Liver (tissue), 9 donors: ENCODE measurements around the gene DMTF1. TPM values are rescaled to one million over a fixed set of nuclear protein-coding genes. Genes with fewer than 3 reads are reported as not detected.

ENCODE experiments used
- DNase-seq: peaks from one replicate; pipeline ENCODE4 v3.0.0-alpha.2; 2017; ENCODE audit warnings: low spot score
- H3K27ac ChIP-seq, 2 donors: one replicate each; pipeline ENCODE4 v1.7.0; 2013; ENCODE audit warnings: inconsistent platforms in 2 of 2, low read length in 2 of 2, control low read depth in 1 of 2, low read depth in 1 of 2, mild to moderate bottlenecking in 1 of 2
- H3K27me3 ChIP-seq, 4 donors: one replicate each; pipeline versions ENCODE4 v1.6.1 to v1.7.0; 2013; ENCODE audit warnings: low read length in 3 of 4, inconsistent platforms in 1 of 4, mild to moderate bottlenecking in 1 of 4, moderate library complexity in 1 of 4; ENCODE audit not compliant: control insufficient read depth in 4 of 4, insufficient read depth in 4 of 4
- H3K36me3 ChIP-seq, 4 donors: one replicate each; pipeline versions ENCODE4 v1.6.1 to v1.7.0; 2013; ENCODE audit warnings: low read length in 3 of 4, mild to moderate bottlenecking in 3 of 4, low read depth in 1 of 4, moderate library complexity in 1 of 4; ENCODE audit not compliant: control insufficient read depth in 4 of 4, insufficient read depth in 3 of 4
- H3K4me1 ChIP-seq, 4 donors: one replicate each; pipeline versions ENCODE4 v1.6.1 to v1.7.0; 2013; ENCODE audit warnings: low read length in 3 of 4, mild to moderate bottlenecking in 3 of 4, moderate library complexity in 1 of 4; ENCODE audit not compliant: control insufficient read depth in 4 of 4, insufficient read depth in 4 of 4
- H3K4me3 ChIP-seq, 3 donors: one replicate each; pipeline versions ENCODE4 v1.6.1 to v1.7.0; 2013; ENCODE audit warnings: low read length in 3 of 3, control low read depth in 1 of 3, low read depth in 1 of 3, mild to moderate bottlenecking in 1 of 3
- H3K9ac ChIP-seq, 2 donors: one replicate each; pipeline ENCODE4 v1.7.0; 2013; ENCODE audit warnings: low read length in 2 of 2, mild to moderate bottlenecking in 2 of 2, moderate library complexity in 2 of 2, control low read depth in 1 of 2, low read depth in 1 of 2
- H3K9me3 ChIP-seq, 4 donors: one replicate each; pipeline versions ENCODE4 v1.6.1 to v1.7.0; 2013; ENCODE audit warnings: low read length in 3 of 4; ENCODE audit not compliant: control insufficient read depth in 4 of 4
- EGR1 ChIP-seq, 2 donors: IDR thresholded peaks; 2 replicates each; pipeline ENCODE4 v1.6.1; 2016 to 2018; ENCODE audit warnings: antibody characterized with exemption in 2 of 2, low read depth in 2 of 2
- FOXA1 ChIP-seq: IDR thresholded peaks from 2 replicates; pipeline ENCODE4 v1.6.1; 2016; ENCODE audit warnings: antibody characterized with exemption
- FOXA2 ChIP-seq: IDR thresholded peaks from 2 replicates; pipeline ENCODE4 v1.6.1; 2016; ENCODE audit warnings: antibody characterized with exemption
- GABPA ChIP-seq, 2 donors: IDR thresholded peaks in 1 of 2; conservative IDR thresholded peaks in 1 of 2; 2 replicates each; pipeline ENCODE4 v1.6.1; 2016; ENCODE audit warnings: antibody characterized with exemption in 2 of 2, mild to moderate bottlenecking in 1 of 2, moderate library complexity in 1 of 2
- HNF4A ChIP-seq, 2 donors: conservative IDR thresholded peaks; 2 replicates each; pipeline ENCODE4 v1.6.1; 2016; ENCODE audit warnings: antibody characterized with exemption in 2 of 2, mild to moderate bottlenecking in 2 of 2
- HNF4G ChIP-seq: IDR thresholded peaks from 2 replicates; pipeline ENCODE4 v1.6.1; 2016; ENCODE audit warnings: antibody characterized with exemption
- JUND ChIP-seq, 2 donors: IDR thresholded peaks; 2 replicates each; pipeline ENCODE4 v1.6.1; 2016; ENCODE audit warnings: antibody characterized with exemption in 2 of 2
- NR2F2 ChIP-seq: IDR thresholded peaks from 2 replicates; pipeline ENCODE4 v1.6.1; 2016; ENCODE audit warnings: antibody characterized with exemption
- RAD21 ChIP-seq, 2 donors: IDR thresholded peaks; 2 replicates each; pipeline ENCODE4 v1.6.1; 2016; ENCODE audit warnings: antibody characterized with exemption in 2 of 2, mild to moderate bottlenecking in 2 of 2
- RXRA ChIP-seq, 2 donors: IDR thresholded peaks; 2 replicates each; pipeline ENCODE4 v1.6.1; 2017 to 2018; ENCODE audit warnings: antibody characterized with exemption in 2 of 2, mild to moderate bottlenecking in 1 of 2
- SP1 ChIP-seq: IDR thresholded peaks from 2 replicates; pipeline ENCODE4 v1.6.1; 2018; ENCODE audit warnings: antibody characterized with exemption, mild to moderate bottlenecking
- TAF1 ChIP-seq: conservative IDR thresholded peaks from 2 replicates; pipeline ENCODE4 v1.6.1; 2016; ENCODE audit warnings: antibody characterized with exemption, mild to moderate bottlenecking
- YY1 ChIP-seq: IDR thresholded peaks from 2 replicates; pipeline ENCODE4 v1.6.1; 2016; ENCODE audit warnings: antibody characterized with exemption, mild to moderate bottlenecking
- WGBS: extraction: QIAGEN DNeasy Blood & Tissue Kit; methylation state at CpG from one replicate; pipeline ENCODE4 v1.1.7; 2013; 5-methylcytosine and 5-hydroxymethylcytosine counted together
- polyA plus RNA-seq, 2 donors: library from polyadenylated mRNA; stranded (reverse) in 1 of 2; unstranded in 1 of 2; fragments of 200-250 nt in 1 of 2; fragments of >200 nt in 1 of 2; fragmentation: Nextera tagmentation in 1 of 2; extraction: Ambion mirVana in 1 of 2; gene quantifications; one replicate each; pipeline versions ENCODE4 v1.2.1 to v1.2.3, GENCODE V29; 2013 to 2015
- total RNA-seq, 2 donors: library from RNA; depleted of rRNA; stranded (reverse); fragments of >200 nt; gene quantifications; one replicate each; pipeline ENCODE4 v1.2.3, GENCODE V29; 2014
- TF ChIP-seq, protein P1 (sequence below): IDR thresholded peaks from 2 replicates; pipeline ENCODE4 v1.6.1; 2016; ENCODE audit warnings: antibody characterized with exemption
- TF ChIP-seq, protein P2 (sequence below): IDR thresholded peaks from 2 replicates; pipeline ENCODE4 v1.6.1; 2016; ENCODE audit warnings: antibody characterized with exemption
- TF ChIP-seq, protein P3 (sequence below): IDR thresholded peaks from 2 replicates; pipeline ENCODE4 v1.6.1; 2016; ENCODE audit warnings: antibody characterized with exemption, mild to moderate bottlenecking
- TF ChIP-seq, protein P4 (sequence below): fragments of 150-350 bp; IDR thresholded peaks from 2 replicates; pipeline ENCODE4 v1.5.1; 2017; ENCODE audit warnings: improper control_type of control experiment, low read depth, low read length; ENCODE audit not compliant: missing input control
- TF ChIP-seq, protein P5 (sequence below): IDR thresholded peaks from 2 replicates; pipeline ENCODE4 v1.6.1; 2016; ENCODE audit warnings: antibody characterized with exemption
- donor health status: healthy.
- donor health status: healthy.
- donor health status: healthy.
- donor health status: healthy.
- donor health status: healthy.

Gene DMTF1
- total and polyA plus RNA-seq, 4 donors, result 6.5 to 54.6 (median 26.0) TPM

DNA sequence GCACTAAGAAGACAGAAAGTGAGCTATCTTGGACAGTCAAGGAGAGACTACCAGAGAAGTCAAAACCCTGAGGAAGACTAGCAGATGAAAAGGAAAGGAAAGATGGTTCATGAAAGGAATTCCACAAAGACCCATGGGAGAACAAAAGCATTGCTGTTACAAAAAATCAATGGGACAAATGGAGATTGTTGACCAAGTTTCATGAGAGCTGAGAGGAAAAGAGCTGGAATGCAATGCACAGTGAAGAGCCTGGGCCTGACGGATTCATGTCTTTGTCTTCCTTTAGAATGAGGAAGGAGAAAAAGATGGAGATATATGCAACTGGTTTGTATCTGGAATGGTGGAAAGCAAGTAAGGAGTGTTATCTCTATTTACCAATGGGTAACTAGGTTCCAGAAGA is 50.0 kb downstream of the DMTF1 start:
- Histone ChIP-seq H3K27ac (no peak overlapping the region), H3K9me3 (peaks cover 4 to 10% (median 6%) of the 10 kb centered on the region in 4 donors), H3K4me3 (no peak overlapping the region), H3K9ac (no peak overlapping the region), H3K36me3 (peaks cover 0 to 14% (median 7%) of the 10 kb centered on the region in 4 donors), H3K27me3 (no peaks in the 10 kb centered on the region), H3K4me1 (no peaks in the 10 kb centered on the region)
- TF ChIP-seq, protein P1, sequence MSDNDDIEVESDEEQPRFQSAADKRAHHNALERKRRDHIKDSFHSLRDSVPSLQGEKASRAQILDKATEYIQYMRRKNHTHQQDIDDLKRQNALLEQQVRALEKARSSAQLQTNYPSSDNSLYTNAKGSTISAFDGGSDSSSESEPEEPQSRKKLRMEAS, result no peak
- TF ChIP-seq NR2F2 (no peak), TAF1 (no peak), FOXA1 (no peak), JUND (IDR thresholded peaks at IDR 0.05) (no peak), FOXA2 (no peak), RXRA (IDR thresholded peaks at IDR 0.05) (no peak), HNF4A (conservative IDR thresholded peaks at IDR 0.05) (no peak), RAD21 (IDR thresholded peaks at IDR 0.05) (no peak), EGR1 (IDR thresholded peaks at IDR 0.05; ENCODE audit: low read depth in 2 of 2) (no peak), SP1 (no peak), GABPA (IDR thresholded peaks at IDR 0.05 in 1 of 2, conservative IDR thresholded peaks at IDR 0.05 in 1 of 2) (no peak)
- TF ChIP-seq, protein P2, sequence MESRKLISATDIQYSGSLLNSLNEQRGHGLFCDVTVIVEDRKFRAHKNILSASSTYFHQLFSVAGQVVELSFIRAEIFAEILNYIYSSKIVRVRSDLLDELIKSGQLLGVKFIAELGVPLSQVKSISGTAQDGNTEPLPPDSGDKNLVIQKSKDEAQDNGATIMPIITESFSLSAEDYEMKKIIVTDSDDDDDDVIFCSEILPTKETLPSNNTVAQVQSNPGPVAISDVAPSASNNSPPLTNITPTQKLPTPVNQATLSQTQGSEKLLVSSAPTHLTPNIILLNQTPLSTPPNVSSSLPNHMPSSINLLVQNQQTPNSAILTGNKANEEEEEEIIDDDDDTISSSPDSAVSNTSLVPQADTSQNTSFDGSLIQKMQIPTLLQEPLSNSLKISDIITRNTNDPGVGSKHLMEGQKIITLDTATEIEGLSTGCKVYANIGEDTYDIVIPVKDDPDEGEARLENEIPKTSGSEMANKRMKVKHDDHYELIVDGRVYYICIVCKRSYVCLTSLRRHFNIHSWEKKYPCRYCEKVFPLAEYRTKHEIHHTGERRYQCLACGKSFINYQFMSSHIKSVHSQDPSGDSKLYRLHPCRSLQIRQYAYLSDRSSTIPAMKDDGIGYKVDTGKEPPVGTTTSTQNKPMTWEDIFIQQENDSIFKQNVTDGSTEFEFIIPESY, result no peak
- TF ChIP-seq, protein P3, sequence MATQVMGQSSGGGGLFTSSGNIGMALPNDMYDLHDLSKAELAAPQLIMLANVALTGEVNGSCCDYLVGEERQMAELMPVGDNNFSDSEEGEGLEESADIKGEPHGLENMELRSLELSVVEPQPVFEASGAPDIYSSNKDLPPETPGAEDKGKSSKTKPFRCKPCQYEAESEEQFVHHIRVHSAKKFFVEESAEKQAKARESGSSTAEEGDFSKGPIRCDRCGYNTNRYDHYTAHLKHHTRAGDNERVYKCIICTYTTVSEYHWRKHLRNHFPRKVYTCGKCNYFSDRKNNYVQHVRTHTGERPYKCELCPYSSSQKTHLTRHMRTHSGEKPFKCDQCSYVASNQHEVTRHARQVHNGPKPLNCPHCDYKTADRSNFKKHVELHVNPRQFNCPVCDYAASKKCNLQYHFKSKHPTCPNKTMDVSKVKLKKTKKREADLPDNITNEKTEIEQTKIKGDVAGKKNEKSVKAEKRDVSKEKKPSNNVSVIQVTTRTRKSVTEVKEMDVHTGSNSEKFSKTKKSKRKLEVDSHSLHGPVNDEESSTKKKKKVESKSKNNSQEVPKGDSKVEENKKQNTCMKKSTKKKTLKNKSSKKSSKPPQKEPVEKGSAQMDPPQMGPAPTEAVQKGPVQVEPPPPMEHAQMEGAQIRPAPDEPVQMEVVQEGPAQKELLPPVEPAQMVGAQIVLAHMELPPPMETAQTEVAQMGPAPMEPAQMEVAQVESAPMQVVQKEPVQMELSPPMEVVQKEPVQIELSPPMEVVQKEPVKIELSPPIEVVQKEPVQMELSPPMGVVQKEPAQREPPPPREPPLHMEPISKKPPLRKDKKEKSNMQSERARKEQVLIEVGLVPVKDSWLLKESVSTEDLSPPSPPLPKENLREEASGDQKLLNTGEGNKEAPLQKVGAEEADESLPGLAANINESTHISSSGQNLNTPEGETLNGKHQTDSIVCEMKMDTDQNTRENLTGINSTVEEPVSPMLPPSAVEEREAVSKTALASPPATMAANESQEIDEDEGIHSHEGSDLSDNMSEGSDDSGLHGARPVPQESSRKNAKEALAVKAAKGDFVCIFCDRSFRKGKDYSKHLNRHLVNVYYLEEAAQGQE, result no peak
- TF ChIP-seq, protein P4, sequence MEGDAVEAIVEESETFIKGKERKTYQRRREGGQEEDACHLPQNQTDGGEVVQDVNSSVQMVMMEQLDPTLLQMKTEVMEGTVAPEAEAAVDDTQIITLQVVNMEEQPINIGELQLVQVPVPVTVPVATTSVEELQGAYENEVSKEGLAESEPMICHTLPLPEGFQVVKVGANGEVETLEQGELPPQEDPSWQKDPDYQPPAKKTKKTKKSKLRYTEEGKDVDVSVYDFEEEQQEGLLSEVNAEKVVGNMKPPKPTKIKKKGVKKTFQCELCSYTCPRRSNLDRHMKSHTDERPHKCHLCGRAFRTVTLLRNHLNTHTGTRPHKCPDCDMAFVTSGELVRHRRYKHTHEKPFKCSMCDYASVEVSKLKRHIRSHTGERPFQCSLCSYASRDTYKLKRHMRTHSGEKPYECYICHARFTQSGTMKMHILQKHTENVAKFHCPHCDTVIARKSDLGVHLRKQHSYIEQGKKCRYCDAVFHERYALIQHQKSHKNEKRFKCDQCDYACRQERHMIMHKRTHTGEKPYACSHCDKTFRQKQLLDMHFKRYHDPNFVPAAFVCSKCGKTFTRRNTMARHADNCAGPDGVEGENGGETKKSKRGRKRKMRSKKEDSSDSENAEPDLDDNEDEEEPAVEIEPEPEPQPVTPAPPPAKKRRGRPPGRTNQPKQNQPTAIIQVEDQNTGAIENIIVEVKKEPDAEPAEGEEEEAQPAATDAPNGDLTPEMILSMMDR, result no peak
- TF ChIP-seq, protein P5, sequence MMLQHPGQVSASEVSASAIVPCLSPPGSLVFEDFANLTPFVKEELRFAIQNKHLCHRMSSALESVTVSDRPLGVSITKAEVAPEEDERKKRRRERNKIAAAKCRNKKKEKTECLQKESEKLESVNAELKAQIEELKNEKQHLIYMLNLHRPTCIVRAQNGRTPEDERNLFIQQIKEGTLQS, result no peak
- no peak for DNase-seq
- WGBS, result 93% methylated on average over 1 of the region's 1 CpG

DNA sequence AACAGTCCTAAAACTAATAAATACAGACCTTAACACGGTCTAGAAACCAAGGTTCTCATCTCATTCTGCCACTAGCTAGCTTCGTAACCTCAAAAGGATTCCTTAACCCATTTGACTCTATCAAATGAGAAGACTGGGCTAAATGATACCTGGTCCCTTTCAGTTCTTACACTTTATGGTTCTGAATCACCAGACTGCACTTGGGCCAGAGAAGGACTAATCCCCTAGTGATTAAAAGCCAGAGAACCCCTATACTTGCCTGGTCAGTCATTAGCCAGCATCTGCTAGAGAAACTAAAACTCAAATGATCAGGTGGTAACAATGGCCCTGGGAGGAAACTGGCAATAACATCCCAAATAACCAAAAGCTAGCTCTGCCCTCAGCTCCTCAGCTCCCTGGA is 50.5 kb downstream of the DMTF1 start:
- no peaks in the 10 kb centered on the region for H3K27me3 ChIP-seq
- peaks cover 0 to 11% (median 3%) of the 10 kb centered on the region in 4 donors for H3K36me3 ChIP-seq
- no peaks in the 10 kb centered on the region for H3K4me1 ChIP-seq
- no peak overlapping the region for H3K27ac ChIP-seq
- no peak overlapping the region for H3K4me3 ChIP-seq
- H3K9me3 ChIP-seq, result peaks cover 4 to 10% (median 6%) of the 10 kb centered on the region in 4 donors
- no peak for DNase-seq
- TF ChIP-seq RAD21 (IDR thresholded peaks at IDR 0.05) (no peak), FOXA2 (no peak), SP1 (no peak), YY1 (no peak), EGR1 (IDR thresholded peaks at IDR 0.05; ENCODE audit: low read depth in 2 of 2) (no peak), JUND (IDR thresholded peaks at IDR 0.05) (no peak), RXRA (IDR thresholded peaks at IDR 0.05) (no peak), HNF4A (conservative IDR thresholded peaks at IDR 0.05) (no peak), HNF4G (no peak), NR2F2 (no peak), TAF1 (no peak), FOXA1 (no peak), GABPA (IDR thresholded peaks at IDR 0.05 in 1 of 2, conservative IDR thresholded peaks at IDR 0.05 in 1 of 2) (no peak)
- TF ChIP-seq, protein P2, result no peak
- TF ChIP-seq, protein P3, result no peak
- 93% methylated on average over 2 of the region's 2 CpGs for WGBS
- no peak overlapping the region for H3K9ac ChIP-seq
